Retinal pigment epithelial cell (primary cell): ENCODE data around the gene FXYD5.
"Not testable (repeated sequence)": the region's sequence is repeated elsewhere in the genome, so short reads cannot be mapped to it uniquely, and the experiment has no call there.

Source experiments
- DNase-seq: peaks from one replicate; pipeline ENCODE4 v3.0.0-alpha.2; 2010; ENCODE audit warnings: low read depth
- H3K4me3 ChIP-seq: 2 replicates; pipeline ENCODE4 v1.5.1; 2011; ENCODE audit warnings: mild to moderate bottlenecking, low read length, control low read depth, moderate library complexity
- TF ChIP-seq, protein P1 (sequence below): conservative IDR thresholded peaks from 2 replicates; pipeline ENCODE4 v1.5.1; 2011; ENCODE audit warnings: low read depth, low read length, control low read depth, inconsistent platforms

The FXYD5 gene

DNA sequence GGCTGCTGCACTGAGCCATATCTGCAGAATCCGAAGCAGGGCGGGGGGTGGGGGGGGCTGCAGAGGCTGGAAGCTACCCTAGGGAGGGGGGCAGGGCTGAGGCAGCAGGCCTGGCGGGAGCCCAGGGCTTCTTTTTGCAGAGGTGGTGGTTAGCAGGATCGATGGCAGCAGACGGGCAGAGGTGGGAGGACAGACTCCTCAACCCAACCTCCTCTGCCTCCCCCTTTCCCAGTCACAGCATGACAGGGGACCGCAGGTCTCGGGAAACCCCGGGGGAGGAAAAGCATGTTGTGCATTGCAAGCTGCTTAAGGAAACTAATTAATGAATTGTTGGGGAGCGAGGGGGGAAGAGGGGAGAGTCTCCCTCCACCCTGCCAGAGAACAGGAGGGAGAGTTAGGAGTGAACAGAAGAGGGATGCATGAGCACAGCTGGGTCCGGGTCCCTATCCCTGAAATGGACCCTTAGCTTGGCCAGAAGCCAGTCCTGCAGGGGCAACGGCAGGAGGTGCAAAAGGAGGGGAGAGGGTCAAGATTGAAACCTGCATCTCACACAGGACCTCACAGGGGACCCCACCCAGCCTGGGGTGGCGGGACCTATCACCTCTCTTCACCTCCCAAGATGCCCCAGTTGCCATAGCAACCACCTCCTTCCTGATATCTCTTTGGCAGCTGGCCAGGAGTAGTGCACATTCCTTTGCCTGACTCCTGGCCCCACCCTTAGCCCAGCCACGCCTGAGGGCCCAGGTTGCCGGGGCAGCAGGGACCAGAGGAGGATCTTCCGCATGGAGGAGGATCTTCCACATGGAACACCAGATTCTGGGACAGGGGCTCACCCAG is 9.7 kb upstream of the FXYD5 start:
- DNase-seq: no peak
- TF ChIP-seq, protein P1, sequence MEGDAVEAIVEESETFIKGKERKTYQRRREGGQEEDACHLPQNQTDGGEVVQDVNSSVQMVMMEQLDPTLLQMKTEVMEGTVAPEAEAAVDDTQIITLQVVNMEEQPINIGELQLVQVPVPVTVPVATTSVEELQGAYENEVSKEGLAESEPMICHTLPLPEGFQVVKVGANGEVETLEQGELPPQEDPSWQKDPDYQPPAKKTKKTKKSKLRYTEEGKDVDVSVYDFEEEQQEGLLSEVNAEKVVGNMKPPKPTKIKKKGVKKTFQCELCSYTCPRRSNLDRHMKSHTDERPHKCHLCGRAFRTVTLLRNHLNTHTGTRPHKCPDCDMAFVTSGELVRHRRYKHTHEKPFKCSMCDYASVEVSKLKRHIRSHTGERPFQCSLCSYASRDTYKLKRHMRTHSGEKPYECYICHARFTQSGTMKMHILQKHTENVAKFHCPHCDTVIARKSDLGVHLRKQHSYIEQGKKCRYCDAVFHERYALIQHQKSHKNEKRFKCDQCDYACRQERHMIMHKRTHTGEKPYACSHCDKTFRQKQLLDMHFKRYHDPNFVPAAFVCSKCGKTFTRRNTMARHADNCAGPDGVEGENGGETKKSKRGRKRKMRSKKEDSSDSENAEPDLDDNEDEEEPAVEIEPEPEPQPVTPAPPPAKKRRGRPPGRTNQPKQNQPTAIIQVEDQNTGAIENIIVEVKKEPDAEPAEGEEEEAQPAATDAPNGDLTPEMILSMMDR: no peak
- no peak overlapping the region for H3K4me3 ChIP-seq

DNA sequence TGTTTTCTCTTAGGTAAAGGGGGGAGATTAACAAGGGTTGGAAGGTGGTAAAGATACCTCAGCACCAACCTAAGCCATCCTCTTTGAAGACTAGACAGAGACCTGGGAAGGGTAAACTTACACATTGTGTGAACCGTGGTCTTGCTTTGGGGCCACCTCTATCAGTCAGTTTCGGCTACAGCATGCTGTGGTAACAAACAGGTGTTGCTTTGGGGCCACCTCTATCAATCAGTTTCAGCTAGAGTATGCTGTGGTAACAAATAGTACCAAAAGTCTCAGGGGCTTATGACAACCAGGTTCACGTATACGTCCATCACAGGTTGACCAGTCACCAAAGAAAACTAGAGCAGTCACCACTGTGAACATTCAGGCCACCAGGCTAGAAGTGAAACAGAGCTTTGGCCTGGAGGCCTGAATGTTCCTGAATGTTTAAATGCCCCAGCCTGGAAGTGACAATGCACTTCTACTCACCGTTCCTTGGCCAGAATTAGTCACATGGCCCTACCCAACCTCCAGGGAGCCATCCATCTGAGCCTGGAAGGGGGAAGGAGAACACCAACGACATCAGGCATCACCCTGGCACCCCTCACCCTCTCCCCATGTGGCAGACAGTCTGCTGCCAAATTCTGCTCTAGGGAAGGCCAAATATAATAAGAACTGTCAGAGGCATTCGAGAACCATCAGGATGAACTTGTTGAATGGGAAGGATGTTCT is 7.6 kb upstream of the FXYD5 start:
- H3K4me3 ChIP-seq: no peak overlapping the region
- TF ChIP-seq, protein P1: no peak
- no peak for DNase-seq

GRCh38 chr19:35149463-35149862 is 5.1 kb upstream of the FXYD5 start:
- H3K4me3 ChIP-seq: no peak overlapping the region
- no peak for DNase-seq
- TF ChIP-seq, protein P1: no peak

- no peak for DNase-seq
- TF ChIP-seq, protein P1: no peak
- no peak overlapping the region for H3K4me3 ChIP-seq
Observed at GRCh38 chr19:35150445-35150844, 4.1 kb upstream of the FXYD5 start.

DNA sequence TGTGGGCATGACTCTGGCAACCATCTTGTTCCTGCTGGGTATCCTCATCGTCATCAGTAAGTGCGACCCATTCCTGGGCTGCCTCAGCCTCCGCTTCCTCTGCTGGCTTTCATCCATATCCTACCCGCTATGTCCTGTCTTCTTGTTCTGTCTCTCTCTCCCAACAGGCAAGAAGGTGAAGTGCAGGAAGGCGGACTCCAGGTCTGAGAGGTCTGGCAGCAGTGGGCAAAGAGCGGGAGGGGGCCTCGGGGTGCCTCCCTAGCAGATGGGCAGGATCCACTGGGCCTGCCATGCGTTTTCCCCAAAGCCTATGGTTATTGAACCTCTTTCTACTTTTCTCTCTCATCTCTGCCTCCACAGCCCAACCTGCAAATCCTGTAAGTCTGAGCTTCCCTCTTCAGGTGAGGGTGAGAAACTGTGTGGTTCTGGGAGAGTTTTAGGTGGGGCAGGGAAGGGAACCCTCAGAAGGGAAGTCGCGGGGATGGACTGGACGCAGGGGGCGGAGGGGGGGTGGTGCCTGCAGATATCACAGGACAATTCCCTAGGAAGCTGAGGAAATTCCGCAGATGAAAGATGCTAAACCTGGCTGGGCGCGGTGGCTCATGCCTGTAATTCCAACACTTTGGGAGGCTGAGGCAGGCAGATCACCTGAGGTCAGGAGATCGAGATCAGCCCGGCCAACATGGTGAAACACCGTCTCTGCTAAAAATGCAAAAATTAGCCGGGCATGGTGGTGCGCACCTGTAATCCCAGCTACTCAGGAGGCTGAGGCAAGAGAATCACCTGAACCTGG is 3.1 kb upstream of the FXYD5 start:
- no peak overlapping the region for H3K4me3 ChIP-seq

GRCh38 chr19:35153129-35153522 is 1.4 kb upstream of the FXYD5 start:
- H3K4me3 ChIP-seq: not testable (repeated sequence)

More for the DNA sequence above, 3.1 kb upstream of the FXYD5 start:
- TF ChIP-seq, protein P1: no peak
- no peak for DNase-seq

DNA sequence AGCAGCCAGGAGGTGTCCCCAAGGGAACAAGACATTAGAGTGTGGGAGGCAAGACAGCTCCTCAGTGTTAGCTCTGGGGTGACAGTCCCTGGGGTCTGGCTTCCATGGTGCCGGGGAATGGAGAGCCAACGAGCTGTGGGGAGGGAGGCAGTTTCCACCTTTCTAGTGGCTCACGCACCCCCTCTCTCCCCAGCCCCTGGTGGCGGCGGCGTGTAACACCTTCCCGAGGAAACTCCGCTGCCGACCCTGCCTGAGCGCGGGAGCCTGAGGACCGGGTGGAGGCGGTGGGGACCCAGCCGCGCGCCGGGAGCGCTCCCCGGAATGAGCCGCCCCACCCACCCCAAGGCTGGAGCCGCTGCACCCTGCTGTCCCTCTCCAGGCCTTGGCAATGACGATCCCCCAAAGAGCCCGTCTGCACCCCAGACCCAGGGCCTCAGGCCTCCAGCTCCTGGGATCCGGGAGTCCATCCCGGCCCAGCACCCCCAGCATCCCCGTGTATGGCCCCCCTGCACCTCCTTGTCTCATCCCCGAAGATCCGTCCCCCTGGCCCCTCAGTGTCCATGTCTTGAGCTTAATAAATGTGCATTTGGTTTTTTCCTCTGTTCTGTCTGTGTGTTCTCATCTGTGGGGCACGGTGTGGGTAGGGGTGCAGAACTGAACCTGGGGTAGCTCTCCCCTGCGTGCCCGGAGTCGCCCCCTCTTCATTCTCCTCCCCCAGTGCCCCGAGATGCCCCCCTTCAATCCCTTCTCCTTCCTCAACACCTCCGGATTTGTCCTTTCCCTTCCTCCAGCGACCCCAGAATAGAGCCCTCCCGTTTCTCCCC is 622 bp upstream of the FXYD5 start:
- TF ChIP-seq, protein P1: peak; percentile 66
- DNase-seq: no peak
- peak overlapping the region; percentile 62 for H3K4me3 ChIP-seq

More at GRCh38 chr19:35153129-35153522, 1.4 kb upstream of the FXYD5 start:
- DNase-seq: not testable (repeated sequence)
